Stomach smooth muscle (tissue), 2 donors: ENCODE data around the gene UEVLD.

Experiments
- H3K27ac ChIP-seq: one replicate; pipeline ENCODE4 v1.7.0; 2013; ENCODE audit warnings: mild to moderate bottlenecking, low read length, inconsistent platforms
- H3K27me3 ChIP-seq, 2 donors: one replicate each; pipeline ENCODE4 v1.7.0; 2013; ENCODE audit warnings: low read length in 2 of 2; ENCODE audit not compliant: insufficient read depth in 2 of 2, control insufficient read depth in 1 of 2
- H3K36me3 ChIP-seq, 2 donors: one replicate each; pipeline ENCODE4 v1.7.0; 2013; ENCODE audit warnings: low read length in 2 of 2; ENCODE audit not compliant: control insufficient read depth in 2 of 2, insufficient read depth in 2 of 2
- H3K4me1 ChIP-seq: one replicate; pipeline ENCODE4 v1.7.0; 2013; ENCODE audit warnings: low read length; ENCODE audit not compliant: control insufficient read depth, insufficient read depth
- H3K4me3 ChIP-seq, 2 donors: one replicate each; pipeline ENCODE4 v1.7.0; 2013; ENCODE audit warnings: low read length in 2 of 2
- H3K9ac ChIP-seq, 2 donors: one replicate each; pipeline ENCODE4 v1.7.0; 2013; ENCODE audit warnings: low read length in 2 of 2, mild to moderate bottlenecking in 1 of 2
- H3K9me3 ChIP-seq, 2 donors: one replicate each; pipeline ENCODE4 v1.7.0; 2013; ENCODE audit warnings: low read length in 2 of 2; ENCODE audit not compliant: control insufficient read depth in 2 of 2
- donor health status: healthy.
- donor health status: Pancreatic carcinoma.

The UEVLD gene

DNA sequence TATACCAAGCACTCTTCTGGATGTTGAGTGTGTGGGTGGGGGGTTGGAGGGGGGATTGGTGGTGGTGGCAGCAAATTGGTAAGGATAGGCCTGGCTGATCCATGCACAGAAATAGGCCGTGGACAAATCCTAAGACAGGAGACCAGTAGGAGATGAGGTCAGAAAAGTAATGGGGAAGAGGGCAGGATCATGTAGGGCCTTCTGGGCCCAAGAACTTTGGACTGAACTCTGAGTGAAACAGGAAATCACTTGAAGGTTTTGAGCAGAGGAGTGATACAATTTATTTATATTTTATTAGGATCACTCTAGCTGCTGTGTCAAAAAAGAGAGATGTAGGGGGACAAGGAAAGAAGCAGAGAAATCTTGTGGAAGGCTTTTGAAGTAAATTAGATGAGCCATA is 90.5 kb downstream of the UEVLD start:
- no peaks in the 10 kb centered on the region for H3K4me1 ChIP-seq
- no peaks in the 10 kb centered on the region for H3K27me3 ChIP-seq
- H3K9ac ChIP-seq = no peak overlapping the region
- H3K4me3 ChIP-seq = no peak overlapping the region
- no peak overlapping the region for H3K27ac ChIP-seq
- peaks cover 16 to 32% of the 10 kb centered on the region in 2 donors for H3K36me3 ChIP-seq
- no peaks in the 10 kb centered on the region for H3K9me3 ChIP-seq

DNA sequence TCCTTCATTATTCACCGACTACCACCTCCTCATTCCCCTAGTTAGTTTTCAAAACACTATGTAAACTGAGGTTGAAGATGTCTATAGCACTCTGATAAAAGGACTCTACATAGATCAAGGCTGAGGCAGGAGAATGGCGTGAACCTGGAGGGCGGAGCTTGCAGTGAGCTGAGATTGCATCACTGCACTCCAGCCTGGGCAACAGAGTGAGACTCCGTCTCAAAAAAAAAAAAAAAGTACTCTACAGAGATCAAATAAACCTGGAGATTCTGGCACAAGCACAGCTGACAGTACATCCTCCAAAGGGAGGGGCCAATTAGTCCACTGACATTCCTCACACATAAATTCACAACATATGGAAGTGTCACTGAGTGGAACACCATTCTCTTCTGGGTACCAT is 92.8 kb downstream of the UEVLD start:
- Histone ChIP-seq H3K27ac (no peak overlapping the region), H3K36me3 (peaks cover 11 to 28% of the 10 kb centered on the region in 2 donors), H3K9ac (no peak overlapping the region), H3K4me1 (no peaks in the 10 kb centered on the region), H3K9me3 (no peaks in the 10 kb centered on the region), H3K27me3 (no peaks in the 10 kb centered on the region), H3K4me3 (no peak overlapping the region)

DNA sequence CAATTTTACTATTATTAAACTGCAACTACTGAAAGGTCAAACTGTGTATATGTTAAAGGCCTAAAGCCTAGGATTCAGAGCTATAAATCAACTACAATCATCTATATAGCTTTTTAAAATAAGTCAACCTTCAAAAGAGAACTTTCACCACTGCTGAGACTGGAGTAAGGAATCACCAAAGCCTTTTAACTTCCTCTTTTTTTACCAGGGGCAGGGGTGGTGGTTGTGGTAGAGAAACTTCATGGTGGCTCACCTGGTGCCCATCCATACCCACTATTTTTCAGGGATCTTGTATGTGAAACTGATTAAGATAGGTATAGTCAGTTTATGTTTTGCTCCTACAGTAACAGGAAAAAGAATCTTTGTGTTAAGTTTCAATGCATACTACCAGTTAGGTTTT is 93.3 kb downstream of the UEVLD start:
- Histone ChIP-seq H3K27me3 (no peaks in the 10 kb centered on the region), H3K27ac (no peak overlapping the region), H3K36me3 (peaks cover 15 to 32% of the 10 kb centered on the region in 2 donors), H3K4me1 (no peaks in the 10 kb centered on the region), H3K4me3 (no peak overlapping the region), H3K9ac (no peak overlapping the region), H3K9me3 (no peaks in the 10 kb centered on the region)

- H3K9ac ChIP-seq = no peak overlapping the region
- H3K36me3 ChIP-seq = peaks cover 18 to 28% of the 10 kb centered on the region in 2 donors
- H3K9me3 ChIP-seq = no peaks in the 10 kb centered on the region
- H3K27ac ChIP-seq = no peak overlapping the region
- H3K27me3 ChIP-seq = no peaks in the 10 kb centered on the region
- H3K4me1 ChIP-seq = no peaks in the 10 kb centered on the region
- no peak overlapping the region for H3K4me3 ChIP-seq
Observed at GRCh38 chr11:18493310-18493709, 95.2 kb downstream of the UEVLD start.

DNA sequence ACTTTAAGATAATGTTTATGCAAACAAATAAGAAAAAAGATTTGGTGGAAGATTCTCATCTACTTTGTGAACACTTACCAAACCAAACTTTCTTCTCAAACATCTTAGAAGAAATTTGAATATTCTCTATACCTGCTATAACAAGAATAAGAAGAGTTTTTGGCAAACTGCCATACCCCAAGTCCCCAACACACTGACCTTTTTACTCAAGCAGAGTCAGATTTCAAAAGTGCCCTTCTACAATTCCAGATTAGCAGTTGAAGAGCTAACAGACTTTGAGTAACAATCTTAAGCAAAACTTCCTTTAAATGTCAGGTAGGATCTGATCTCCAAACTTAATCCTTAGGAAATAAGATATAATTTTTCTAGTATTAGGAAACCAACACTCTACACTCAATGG is 95.6 kb downstream of the UEVLD start:
- no peak overlapping the region for H3K9ac ChIP-seq

GRCh38 chr11:18491924-18492323 is 96.6 kb downstream of the UEVLD start:
- Histone ChIP-seq H3K36me3 (peaks cover 15 to 24% of the 10 kb centered on the region in 2 donors), H3K27me3 (no peaks in the 10 kb centered on the region), H3K9me3 (no peaks in the 10 kb centered on the region), H3K9ac (no peak overlapping the region), H3K4me3 (no peak overlapping the region), H3K4me1 (no peaks in the 10 kb centered on the region), H3K27ac (no peak overlapping the region)

More for the DNA sequence above, 95.6 kb downstream of the UEVLD start:
- H3K4me3 ChIP-seq = no peak overlapping the region
- H3K27me3 ChIP-seq = no peaks in the 10 kb centered on the region
- H3K4me1 ChIP-seq = no peaks in the 10 kb centered on the region
- H3K9me3 ChIP-seq = no peaks in the 10 kb centered on the region
- no peak overlapping the region for H3K27ac ChIP-seq
- H3K36me3 ChIP-seq = peaks cover 15 to 26% of the 10 kb centered on the region in 2 donors

DNA sequence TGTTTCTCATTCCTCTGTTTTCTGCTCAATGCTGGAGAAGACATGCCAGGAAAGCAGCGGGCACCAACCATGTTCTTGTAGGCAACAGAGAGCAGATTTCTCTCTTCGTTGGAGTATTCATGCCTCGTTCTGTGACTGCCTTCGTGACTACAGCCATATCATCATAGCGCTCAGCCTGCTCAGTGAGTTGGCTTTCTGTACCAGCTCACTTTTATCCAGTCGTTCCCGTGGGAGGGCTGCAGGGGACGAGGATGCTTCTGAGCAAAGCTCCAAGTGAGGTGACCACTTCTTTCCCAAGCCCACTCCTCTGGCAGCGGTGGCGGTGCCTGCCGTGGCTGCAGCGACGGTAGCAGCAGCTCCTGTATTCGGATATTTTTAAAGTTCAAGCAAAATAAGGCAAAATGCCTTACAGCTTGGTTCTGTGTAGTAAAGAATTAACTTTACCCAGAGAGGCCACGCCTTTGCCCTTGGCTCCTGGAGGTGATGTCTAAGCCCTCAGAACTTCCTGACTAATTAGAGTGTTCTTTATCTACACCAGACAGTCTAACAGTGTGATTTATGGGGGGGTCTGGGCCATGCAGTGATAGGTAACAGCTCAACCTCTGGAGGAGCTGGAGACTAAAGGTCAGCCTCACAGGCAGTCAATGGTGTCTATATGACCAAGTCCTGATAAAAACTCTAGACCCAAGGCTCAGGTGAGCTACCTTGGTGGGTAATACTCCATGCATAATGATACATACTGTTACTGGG is 97.6 kb downstream of the UEVLD start:
- Histone ChIP-seq H3K4me3 (no peak overlapping the region), H3K27ac (no peak overlapping the region), H3K9me3 (no peaks in the 10 kb centered on the region), H3K27me3 (no peaks in the 10 kb centered on the region), H3K9ac (no peak overlapping the region), H3K36me3 (peaks cover 16 to 27% of the 10 kb centered on the region in 2 donors), H3K4me1 (no peaks in the 10 kb centered on the region)

DNA sequence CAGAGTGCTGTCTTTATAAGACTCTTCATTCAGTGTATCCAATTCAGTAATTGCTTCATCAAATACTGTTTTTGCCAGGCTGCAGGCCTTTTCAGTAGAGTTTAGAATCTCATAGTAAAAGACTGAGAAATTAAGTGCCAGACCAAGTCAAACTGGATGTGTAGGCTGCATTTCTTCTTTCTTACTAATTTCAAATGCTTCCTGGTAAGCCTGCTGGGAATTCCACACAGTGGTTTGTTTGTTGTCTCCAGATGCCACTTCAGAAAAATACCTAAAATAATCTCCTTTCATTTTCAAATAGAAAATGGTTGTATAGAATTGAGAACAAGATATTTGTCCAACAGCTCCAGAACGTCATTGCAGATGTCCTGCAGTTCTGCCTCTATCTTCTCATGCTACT is 98.2 kb downstream of the UEVLD start:
- Histone ChIP-seq H3K4me3 (no peak overlapping the region), H3K27ac (no peak overlapping the region), H3K9ac (no peak overlapping the region), H3K36me3 (peaks cover 17 to 29% of the 10 kb centered on the region in 2 donors), H3K27me3 (no peaks in the 10 kb centered on the region), H3K9me3 (no peaks in the 10 kb centered on the region), H3K4me1 (no peaks in the 10 kb centered on the region)

GRCh38 chr11:18485913-18486528 is 102.5 kb downstream of the UEVLD start:
- no peak overlapping the region for H3K9ac ChIP-seq
- H3K27me3 ChIP-seq = no peaks in the 10 kb centered on the region
- H3K4me1 ChIP-seq = no peaks in the 10 kb centered on the region
- H3K36me3 ChIP-seq = peaks cover 35 to 41% of the 10 kb centered on the region in 2 donors
- H3K27ac ChIP-seq = no peak overlapping the region
- H3K9me3 ChIP-seq = no peaks in the 10 kb centered on the region
- no peak overlapping the region for H3K4me3 ChIP-seq
